ENCODE results near the gene CCDC146.

- no peak for TF ChIP-seq CTCF (IDR thresholded peaks at IDR 0.05)
- no peak for TF ChIP-seq POLR2A (IDR thresholded peaks at IDR 0.05)
Measured at GRCh38 chr7:77188731-77189437, 66.5 kb downstream of the CCDC146 start.

All from right lobe of liver (tissue), 4 donors.